SK-N-SH treated with all-trans-retinoic acid at 6 μM for 48 hours (cell line): ENCODE results near the gene CENPF.
"Not testable (repeated sequence)": the region's sequence is repeated elsewhere in the genome, so short reads cannot be mapped to it uniquely, and the experiment has no call there.

ENCODE experiments used
- ATAC-seq: fragments of 200-7000 bp; cut with Tn5 transposase; 3 replicates; pipeline ENCODE4 v1.9.1; 2020; ENCODE audit warnings: mild to moderate bottlenecking, moderate library complexity
- ARNTL ChIP-seq: fragments of 450-650 bp; formaldehyde crosslinking; IDR thresholded peaks from 2 replicates; pipeline ENCODE4 v1.5.0; 2020; ENCODE audit warnings: low read depth, mild to moderate bottlenecking, moderate library complexity, borderline replicate concordance
- BACH2 ChIP-seq: fragments of 250-450 bp; sonication (Bioruptor Pico); IDR thresholded peaks from 2 replicates; pipeline ENCODE4 v1.9.0; 2021; ENCODE audit warnings: mild to moderate bottlenecking, borderline replicate concordance
- CSDC2 ChIP-seq: fragments of 250-450 bp; sonication (Bioruptor Pico); IDR thresholded peaks from 2 replicates; pipeline ENCODE4 v1.5.0; 2020; ENCODE audit warnings: mild to moderate bottlenecking, moderate library complexity
- CSRNP3 ChIP-seq: fragments of 250-450 bp; sonication (Bioruptor Pico); IDR thresholded peaks from 2 replicates; pipeline ENCODE4 v1.5.1; 2021; ENCODE audit warnings: mild to moderate bottlenecking, moderate library complexity
- ESRRG ChIP-seq: fragments of 250-450 bp; sonication (Bioruptor Pico); IDR thresholded peaks from 2 replicates; pipeline ENCODE4 v1.6.1; 2021; ENCODE audit warnings: mild to moderate bottlenecking
- GLIS3 ChIP-seq: fragments of 250-450 bp; sonication (Bioruptor Pico); IDR thresholded peaks from 2 replicates; pipeline ENCODE4 v1.5.0; 2020; ENCODE audit warnings: mild to moderate bottlenecking, moderate library complexity
- PPARA ChIP-seq: fragments of 250-450 bp; sonication (Bioruptor Pico); IDR thresholded peaks from 2 replicates; pipeline ENCODE4 v1.5.0; 2020; ENCODE audit warnings: mild to moderate bottlenecking, borderline replicate concordance
- TCF4 ChIP-seq: fragments of 250-450 bp; sonication (Bioruptor Pico); IDR thresholded peaks from 2 replicates; pipeline ENCODE4 v1.8.0; 2021; ENCODE audit warnings: mild to moderate bottlenecking, moderate library complexity, borderline replicate concordance
- TOX ChIP-seq: fragments of 250-450 bp; sonication (Bioruptor Pico); IDR thresholded peaks from 2 replicates; pipeline ENCODE4 v1.8.0; 2021; ENCODE audit warnings: mild to moderate bottlenecking, moderate library complexity, borderline replicate concordance
- TSHZ2 ChIP-seq: fragments of 250-450 bp; sonication (Bioruptor Pico); IDR thresholded peaks from 2 replicates; pipeline ENCODE4 v1.5.0; 2020; ENCODE audit warnings: mild to moderate bottlenecking, moderate library complexity
- ZC3H10 ChIP-seq: fragments of 250-450 bp; sonication (Bioruptor Pico); IDR thresholded peaks from 2 replicates; pipeline ENCODE4 v1.5.1; 2021; ENCODE audit warnings: mild to moderate bottlenecking, moderate library complexity
- ZFP3 ChIP-seq: fragments of 250-450 bp; sonication (Bioruptor Pico); IDR thresholded peaks from 2 replicates; pipeline ENCODE4 v1.5.0; 2020; ENCODE audit warnings: mild to moderate bottlenecking, moderate library complexity
- ZNF8 ChIP-seq: fragments of 450-650 bp; formaldehyde crosslinking; IDR thresholded peaks from 2 replicates; pipeline ENCODE4 v1.5.0; 2020; ENCODE audit warnings: mild to moderate bottlenecking, moderate library complexity

The CENPF gene

GRCh38 chr1:214569357-214570004, 33.5 kb upstream of the CENPF start:
- ATAC-seq = peak; percentile 82

GRCh38 chr1:214570442-214570841, 32.6 kb upstream of the CENPF start:
- no peak for TF ChIP-seq ESRRG (CRISPR knock-in tag)
- TF ChIP-seq, all 23 proteins: peak for 0
- ATAC-seq = peak; percentile 34

More at GRCh38 chr1:214569357-214570004, 33.5 kb upstream of the CENPF start:
- TF ChIP-seq PPARA (CRISPR knock-in tag) = no peak

GRCh38 chr1:214571281-214571680, 31.7 kb upstream of the CENPF start:
- no peak for ATAC-seq
- TF ChIP-seq ARNTL (CRISPR knock-in tag) = no peak
- no peak for TF ChIP-seq ZFP3 (CRISPR knock-in tag)
- TF ChIP-seq ZNF8 (CRISPR knock-in tag) = no peak
- no peak for TF ChIP-seq PPARA (CRISPR knock-in tag)
- TF ChIP-seq GLIS3 = no peak

- ATAC-seq = no peak
- TF ChIP-seq ARNTL (CRISPR knock-in tag) (no peak), TCF4 (CRISPR knock-in tag) (no peak), BACH2 (CRISPR knock-in tag) (no peak), CSRNP3 (CRISPR knock-in tag) (no peak), PPARA (CRISPR knock-in tag) (no peak), TOX (CRISPR knock-in tag) (no peak)
These were observed 29.3 kb upstream of the CENPF start for GRCh38 chr1:214573386-214574318.

GRCh38 chr1:214574598-214575411, 28.2 kb upstream of the CENPF start:
- no peak for TF ChIP-seq TSHZ2 (CRISPR knock-in tag)
- no peak for TF ChIP-seq ZC3H10 (CRISPR knock-in tag)
- no peak for TF ChIP-seq CSDC2 (CRISPR knock-in tag)
- TF ChIP-seq ARNTL (CRISPR knock-in tag) = no peak
- TF ChIP-seq CSRNP3 (CRISPR knock-in tag) = no peak
- no peak for TF ChIP-seq GLIS3
- ATAC-seq = no peak

GRCh38 chr1:214576120-214576519, 26.9 kb upstream of the CENPF start:
- ATAC-seq = not testable (repeated sequence)
